Activated T-cell treated with anti-CD3 and anti-CD28 coated beads for 1 hour (primary cell): Measurements from ENCODE around the gene BMP3.
"Not testable (repeated sequence)": the region's sequence is repeated elsewhere in the genome, so short reads cannot be mapped to it uniquely, and the experiment has no call there.

Experiments
- DNase-seq: peaks from one replicate; pipeline ENCODE4 v3.0.0-alpha.2; 2020; ENCODE audit warnings: low read depth

The BMP3 gene

DNA sequence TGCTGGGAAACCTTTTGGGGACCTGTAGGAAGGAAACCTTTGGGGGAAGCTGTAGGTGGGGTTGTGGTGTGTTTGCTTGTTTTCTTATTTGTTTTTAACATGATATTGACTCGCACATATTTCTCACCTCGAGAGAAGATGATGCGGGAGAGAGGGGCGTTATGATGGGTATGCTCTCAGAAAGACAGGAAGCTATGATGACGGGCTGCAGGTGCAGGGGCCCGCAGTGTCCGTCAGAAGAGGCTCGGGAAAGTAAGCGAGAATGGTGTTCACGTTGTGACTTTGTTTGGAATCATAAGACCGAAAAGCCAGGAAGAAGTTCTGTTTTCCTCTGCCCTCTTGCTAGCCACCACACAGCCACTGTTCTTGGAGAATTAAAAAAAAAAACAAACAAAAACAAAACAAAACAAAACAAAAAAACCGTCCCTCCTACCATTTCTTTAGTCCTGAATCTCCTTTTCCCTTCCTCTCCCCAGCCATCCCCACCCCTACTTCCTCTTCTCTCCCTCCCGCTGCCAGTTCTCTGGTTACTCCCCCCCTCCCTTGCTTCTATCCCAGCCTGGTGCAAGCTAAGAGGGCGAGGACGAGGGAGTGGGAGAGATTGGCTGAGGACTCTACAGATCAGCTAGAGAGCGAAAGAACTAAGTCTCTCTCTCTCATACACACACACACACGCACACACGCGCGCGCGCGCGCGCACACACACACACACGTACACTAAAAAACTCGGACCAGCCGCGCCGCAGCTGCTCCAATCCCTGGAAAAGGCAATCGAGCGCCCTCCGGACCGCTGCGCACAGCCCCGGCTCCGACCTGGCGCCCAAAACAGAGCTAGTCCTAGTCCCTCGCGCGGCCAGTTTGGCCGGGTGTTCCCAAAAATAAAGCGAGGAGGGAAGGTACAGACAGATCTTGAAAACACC is at the start of gene BMP3:
TSS of gene BMP3 (plus strand) at position 648 of the 920 bp plus-strand sequence. CDS start 577 bp downstream, outside the sequence.
- DNase-seq = no peak

DNA sequence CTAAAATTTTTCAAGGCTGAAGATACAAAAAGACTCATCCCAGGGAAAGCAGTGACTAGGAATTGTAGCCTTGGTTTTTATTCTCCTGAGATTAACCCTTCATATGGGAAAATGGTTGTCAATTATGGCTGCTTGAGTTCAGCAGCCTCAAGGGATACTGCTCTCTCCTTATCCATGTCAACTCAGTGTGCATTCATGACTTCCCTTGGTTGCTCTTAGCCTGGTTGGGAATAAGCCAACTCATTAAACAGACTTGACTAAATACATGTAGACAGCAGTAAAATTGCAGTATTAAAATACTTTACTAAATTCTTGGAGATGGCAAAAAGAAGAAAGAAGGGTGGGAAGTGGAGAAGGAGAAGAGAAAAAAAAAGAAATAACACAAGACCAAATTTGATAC is 44.5 kb upstream of the BMP3 start:
- DNase-seq = no peak

- DNase-seq = no peak
Observed at GRCh38 chr4:80989921-80990544, 40.5 kb upstream of the BMP3 start.

- DNase-seq = no peak
Observed at GRCh38 chr4:80990851-80991250, 39.7 kb upstream of the BMP3 start.

GRCh38 chr4:80999943-81000342 is 30.6 kb upstream of the BMP3 start:
- DNase-seq = no peak

GRCh38 chr4:81003597-81004111 is 26.9 kb upstream of the BMP3 start:
- no peak for DNase-seq

- DNase-seq = no peak
Observed at GRCh38 chr4:81007417-81007816, 23.1 kb upstream of the BMP3 start.

- DNase-seq = not testable (repeated sequence)
Observed at GRCh38 chr4:81016566-81016965, 13.9 kb upstream of the BMP3 start.

GRCh38 chr4:81019006-81019405 is 11.5 kb upstream of the BMP3 start:
- DNase-seq = no peak

GRCh38 chr4:81021142-81021944 is 9.2 kb upstream of the BMP3 start:
- DNase-seq = no peak

DNA sequence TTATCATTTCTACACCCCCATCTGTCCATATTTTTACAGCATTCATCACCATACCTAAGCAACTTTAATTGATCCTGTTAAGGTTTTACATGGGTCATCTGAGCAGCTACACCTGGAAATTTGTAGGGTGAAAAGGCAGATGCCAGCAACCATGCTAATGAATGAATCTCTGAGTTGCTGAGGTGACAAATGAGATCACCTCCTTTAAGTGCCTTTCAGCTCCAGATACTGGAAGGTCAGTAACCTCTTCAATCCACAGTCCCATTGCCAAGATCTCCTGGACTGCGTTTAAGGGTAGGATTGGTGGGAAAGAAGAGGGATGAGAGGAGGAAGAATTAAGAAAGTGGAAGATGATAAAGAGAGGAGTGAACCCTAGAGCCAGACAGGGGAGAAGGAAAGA is 8.5 kb upstream of the BMP3 start:
- DNase-seq = no peak

DNA sequence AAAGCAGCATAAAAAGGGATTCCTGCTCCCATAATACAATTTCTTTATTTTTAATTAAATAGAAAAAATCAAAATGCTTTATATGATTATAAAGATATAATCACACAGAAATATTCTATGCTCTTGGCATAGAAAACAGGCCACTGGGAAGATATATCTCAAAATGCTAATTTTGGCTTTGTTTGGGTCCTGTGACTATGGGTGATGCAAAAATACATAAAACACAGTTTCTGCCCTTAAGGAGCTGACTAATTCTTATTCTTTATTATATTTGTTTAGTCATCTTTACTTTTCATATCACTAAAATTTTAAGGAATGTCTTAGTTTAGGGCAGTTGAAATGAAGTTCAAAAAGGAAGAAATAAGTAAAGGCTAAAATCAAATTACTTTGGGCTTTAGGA is 7.0 kb upstream of the BMP3 start:
- no peak for DNase-seq

DNA sequence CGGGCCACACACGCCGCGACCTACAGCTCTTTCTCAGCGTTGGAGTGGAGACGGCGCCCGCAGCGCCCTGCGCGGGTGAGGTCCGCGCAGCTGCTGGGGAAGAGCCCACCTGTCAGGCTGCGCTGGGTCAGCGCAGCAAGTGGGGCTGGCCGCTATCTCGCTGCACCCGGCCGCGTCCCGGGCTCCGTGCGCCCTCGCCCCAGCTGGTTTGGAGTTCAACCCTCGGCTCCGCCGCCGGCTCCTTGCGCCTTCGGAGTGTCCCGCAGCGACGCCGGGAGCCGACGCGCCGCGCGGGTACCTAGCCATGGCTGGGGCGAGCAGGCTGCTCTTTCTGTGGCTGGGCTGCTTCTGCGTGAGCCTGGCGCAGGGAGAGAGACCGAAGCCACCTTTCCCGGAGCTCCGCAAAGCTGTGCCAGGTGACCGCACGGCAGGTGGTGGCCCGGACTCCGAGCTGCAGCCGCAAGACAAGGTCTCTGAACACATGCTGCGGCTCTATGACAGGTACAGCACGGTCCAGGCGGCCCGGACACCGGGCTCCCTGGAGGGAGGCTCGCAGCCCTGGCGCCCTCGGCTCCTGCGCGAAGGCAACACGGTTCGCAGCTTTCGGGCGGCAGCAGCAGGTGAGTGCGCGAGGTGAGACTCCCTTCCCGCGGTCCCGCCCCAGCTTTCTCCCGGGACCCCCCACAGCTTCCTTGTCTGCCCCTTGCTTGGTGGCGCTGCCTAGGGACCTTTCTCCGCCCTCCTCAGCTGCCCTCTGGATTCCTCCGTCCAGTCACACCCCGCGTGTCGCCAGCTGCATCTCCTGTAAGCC is 678 bp downstream of the BMP3 start:
- no peak for DNase-seq

GRCh38 chr4:81031796-81032551 is 1.5 kb downstream of the BMP3 start:
- DNase-seq = no peak

DNA sequence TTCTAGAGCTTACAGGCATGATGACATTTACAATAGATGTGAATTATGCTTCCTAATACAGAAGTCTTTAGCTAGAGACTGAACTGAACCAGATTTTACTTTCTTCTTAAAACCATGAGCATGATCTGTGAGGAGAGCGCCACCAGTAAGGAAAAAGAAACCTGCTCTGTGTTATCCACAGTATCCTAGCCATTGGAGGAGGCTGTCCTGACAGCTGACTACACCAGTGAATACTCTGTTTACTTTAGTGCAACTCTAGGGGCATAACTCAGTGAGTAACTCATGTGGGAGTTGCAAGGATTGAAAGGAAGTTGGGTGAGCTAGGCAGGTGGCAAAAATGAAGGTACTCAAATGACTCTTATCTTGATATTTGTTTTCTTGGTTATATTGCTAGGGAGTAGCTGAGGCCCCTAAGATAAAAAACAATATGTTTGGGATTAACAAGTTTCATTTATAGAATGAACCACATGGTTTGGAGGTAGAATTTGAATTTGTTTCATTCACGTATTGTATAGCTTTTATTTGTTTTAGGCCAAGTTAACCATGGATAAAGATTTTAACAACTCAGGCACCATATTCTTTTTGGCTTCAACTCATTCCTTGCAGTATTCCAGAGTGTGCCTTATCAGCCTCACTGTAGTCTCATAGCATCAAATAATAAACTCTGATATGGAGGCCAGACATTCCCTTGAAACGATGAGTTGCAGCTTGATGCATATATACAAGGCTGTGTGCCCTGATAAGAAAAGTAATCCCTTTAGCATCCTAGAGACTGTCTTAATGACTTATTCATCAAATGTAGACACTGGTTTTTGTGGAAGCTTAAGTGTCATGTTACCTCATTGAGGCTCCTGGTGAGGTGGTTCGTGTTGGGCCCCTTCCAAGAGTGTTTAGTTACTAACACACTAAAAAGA is 2.5 kb downstream of the BMP3 start:
- DNase-seq = no peak

DNA sequence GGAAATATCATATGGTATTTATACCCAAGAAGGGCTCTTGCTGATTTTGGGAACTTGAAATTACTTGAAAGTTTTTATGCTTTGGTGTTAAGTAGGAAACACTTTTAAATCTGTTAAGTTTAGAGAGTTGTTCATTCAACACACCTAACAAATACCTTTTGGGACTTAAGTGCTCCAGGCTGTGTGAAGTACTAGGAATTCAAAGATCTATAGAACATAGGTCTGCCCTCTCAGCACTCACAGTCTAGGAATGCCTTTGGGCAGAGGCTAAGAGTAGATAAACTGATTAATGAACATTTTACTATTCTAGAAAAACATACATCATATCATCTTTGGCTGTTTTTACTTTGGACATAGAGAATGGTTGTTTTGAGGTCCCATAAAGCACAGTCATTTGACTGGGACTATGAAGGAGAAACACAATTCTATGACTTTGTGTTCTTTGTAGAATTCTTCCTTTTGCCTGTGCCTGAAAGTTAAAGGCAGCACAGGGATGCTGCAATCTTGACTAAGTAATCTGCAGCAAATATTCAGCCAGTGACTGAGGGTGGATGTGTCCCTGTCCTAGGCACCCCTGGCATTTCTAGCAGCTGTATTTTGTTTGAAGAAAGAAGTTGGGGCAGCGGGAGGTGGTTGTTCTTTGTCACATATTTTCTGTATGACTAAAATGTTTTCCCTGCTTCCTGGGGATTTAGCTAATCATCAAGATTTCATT is 8.3 kb downstream of the BMP3 start:
- DNase-seq = no peak

DNA sequence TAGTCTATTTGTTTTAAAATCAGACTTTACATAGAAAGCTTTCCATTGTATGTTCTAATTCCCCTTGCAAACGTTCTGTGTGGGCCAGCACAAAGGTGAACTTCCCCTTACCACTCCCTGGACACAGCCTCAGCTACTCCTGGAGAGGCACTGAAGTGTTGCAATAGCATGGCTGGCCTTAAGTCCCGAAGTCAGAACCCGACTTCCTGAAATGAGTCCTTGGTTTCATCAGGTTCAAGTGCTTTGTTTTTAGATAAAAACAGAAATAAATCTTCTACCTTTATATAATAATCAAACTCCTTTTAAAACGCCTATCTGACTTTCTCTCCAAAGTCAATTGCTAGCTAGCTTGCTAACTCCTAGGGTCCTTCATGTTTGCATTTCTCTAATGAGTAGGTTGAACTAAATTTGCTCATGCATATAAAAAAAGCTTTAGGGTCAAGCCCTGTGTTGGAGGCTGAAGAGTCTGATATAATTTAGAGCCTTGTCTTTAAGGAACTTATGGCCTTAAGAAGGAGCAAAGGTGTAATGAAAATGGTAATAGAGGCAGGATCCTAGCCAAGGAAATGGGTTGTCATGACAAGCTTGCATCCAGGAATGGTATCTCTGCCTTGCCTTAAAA is 9.0 kb downstream of the BMP3 start:
- DNase-seq = no peak

GRCh38 chr4:81040012-81040659 is 9.6 kb downstream of the BMP3 start:
- no peak for DNase-seq
